ENCODE measurements around the gene ACBD6. TPM values are rescaled to one million over a fixed set of nuclear protein-coding genes. Genes with fewer than 3 reads are reported as not detected.
A peak's percentile ranks its signal among the peaks of the same experiment; 100 is the strongest.

Gene ACBD6
- total RNA-seq, 4 donors from 2014 or later, result 33.3 to 44.0 (median 42.6) TPM

- Histone ChIP-seq H3K9me3 (no peaks in the 10 kb centered on the region), H3K27ac (replicated peaks in 1 of 4) (no peak overlapping the region), H3K27me3 (no peaks in the 10 kb centered on the region), H3K4me3 (no peak overlapping the region), H3K4me1 (peaks cover 4 to 9% (median 5%) of the 10 kb centered on the region in 4 donors), H3K36me3 (no peaks in the 10 kb centered on the region)
- intact Hi-C loops (cut with DNase I), result loop anchor here (5.0 to 10.0 kb wide), 2 partner anchors 329 to 611 kb away; no protein-coding TSS in a partner anchor
- no peak for DNase-seq (ENCODE audit: extremely low spot score)
- WGBS, result 47% methylated on average over 10 of the region's 10 CpGs
- TF ChIP-seq EP300 (IDR thresholded peaks at IDR 0.05), result no peak
- TF ChIP-seq CTCF (IDR thresholded peaks at IDR 0.05), result peak; percentile 81 to 87 (median 84)
- TF ChIP-seq POLR2A (IDR thresholded peaks at IDR 0.05; ENCODE audit: low read depth), result no peak
- TF ChIP-seq POLR2AphosphoS5 (IDR thresholded peaks at IDR 0.05), result peak in 1 of 2 donors; percentile 27
Measured at GRCh38 chr1:180533266-180533987, 31.1 kb upstream of the ACBD6 start.

GRCh38 chr1:180532854-180533253 is 30.5 kb upstream of the ACBD6 start:
- no peak for TF ChIP-seq EP300 (IDR thresholded peaks at IDR 0.05)
- TF ChIP-seq CTCF (IDR thresholded peaks at IDR 0.05), result no peak
- no peak for TF ChIP-seq POLR2AphosphoS5 (IDR thresholded peaks at IDR 0.05)
- no peak for TF ChIP-seq POLR2A (IDR thresholded peaks at IDR 0.05; ENCODE audit: low read depth)

GRCh38 chr1:180530501-180530900 is 28.1 kb upstream of the ACBD6 start:
- DNase-seq (ENCODE audit: extremely low spot score), result no peak
- TF ChIP-seq POLR2A (IDR thresholded peaks at IDR 0.05; ENCODE audit: low read depth) (no peak), POLR2AphosphoS5 (IDR thresholded peaks at IDR 0.05) (peak in 1 of 2 donors; percentile 32), EP300 (IDR thresholded peaks at IDR 0.05) (no peak), CTCF (IDR thresholded peaks at IDR 0.05) (no peak)
- H3K9me3 ChIP-seq, result no peaks in the 10 kb centered on the region
- no peaks in the 10 kb centered on the region for H3K27me3 ChIP-seq
- no peak overlapping the region for H3K4me3 ChIP-seq
- WGBS, result 75% methylated on average over 5 of the region's 5 CpGs
- H3K27ac ChIP-seq (replicated peaks in 1 of 4), result peak overlapping the region in 2 of 4 donors; percentile 36 to 54
- H3K4me1 ChIP-seq, result peaks cover 4 to 9% (median 5%) of the 10 kb centered on the region in 4 donors
- H3K36me3 ChIP-seq, result no peaks in the 10 kb centered on the region
- intact Hi-C loops (cut with DNase I), result loop anchor here (5.0 to 10.0 kb wide), 2 partner anchors 332 to 614 kb away; no protein-coding TSS in a partner anchor

More at GRCh38 chr1:180532854-180533253, 30.5 kb upstream of the ACBD6 start:
- Histone ChIP-seq H3K4me1 (peaks cover 4 to 9% (median 5%) of the 10 kb centered on the region in 4 donors), H3K9me3 (no peaks in the 10 kb centered on the region), H3K27me3 (no peaks in the 10 kb centered on the region), H3K36me3 (no peaks in the 10 kb centered on the region), H3K27ac (replicated peaks in 1 of 4) (no peak overlapping the region), H3K4me3 (no peak overlapping the region)
- WGBS, result 90% methylated on average over 5 of the region's 5 CpGs
- intact Hi-C loops (cut with DNase I), result loop anchor here (5.0 to 10.0 kb wide), 2 partner anchors 329 to 612 kb away; no protein-coding TSS in a partner anchor
- no peak for DNase-seq (ENCODE audit: extremely low spot score)

- 87% methylated on average over 11 of the region's 11 CpGs for WGBS
- H3K27ac ChIP-seq (replicated peaks in 1 of 4), result no peak overlapping the region
Measured at GRCh38 chr1:180528868-180529470, 26.6 kb upstream of the ACBD6 start.

More at GRCh38 chr1:180528868-180529470, 26.6 kb upstream of the ACBD6 start:
- no peaks in the 10 kb centered on the region for H3K27me3 ChIP-seq
- no peak overlapping the region for H3K4me3 ChIP-seq
- intact Hi-C loops (cut with DNase I), result no loop called here
- no peak for TF ChIP-seq POLR2AphosphoS5 (IDR thresholded peaks at IDR 0.05)
- TF ChIP-seq POLR2A (IDR thresholded peaks at IDR 0.05; ENCODE audit: low read depth), result no peak
- TF ChIP-seq CTCF (IDR thresholded peaks at IDR 0.05), result no peak
- TF ChIP-seq EP300 (IDR thresholded peaks at IDR 0.05), result no peak
- no peak for DNase-seq (ENCODE audit: extremely low spot score)
- no peaks in the 10 kb centered on the region for H3K36me3 ChIP-seq
- peaks cover 4 to 14% (median 5%) of the 10 kb centered on the region in 4 donors for H3K4me1 ChIP-seq
- no peaks in the 10 kb centered on the region for H3K9me3 ChIP-seq
